Glutamatergic neuron (in vitro differentiated cells): ENCODE measurements around the gene NREP. TPM values are rescaled to one million over a fixed set of nuclear protein-coding genes. Genes with fewer than 3 reads are reported as not detected.

Source experiments
- DNase-seq: peaks from one replicate; pipeline ENCODE4 v3.0.0; 2022
- H3K27ac Mint-ChIP-seq: one replicate; pipeline ENCODE4 v1.8.0; 2020; ENCODE audit warnings: mild to moderate bottlenecking, mixed read lengths, inconsistent platforms; ENCODE audit not compliant: unreplicated experiment
- H3K27me3 Mint-ChIP-seq: one replicate; pipeline ENCODE4 v1.8.0; 2020; ENCODE audit warnings: mild to moderate bottlenecking, moderate library complexity, mixed read lengths, inconsistent platforms; ENCODE audit not compliant: unreplicated experiment
- H3K36me3 Mint-ChIP-seq: one replicate; pipeline ENCODE4 v1.8.0; 2020; ENCODE audit warnings: mild to moderate bottlenecking, mixed read lengths, inconsistent platforms; ENCODE audit not compliant: unreplicated experiment
- H3K4me1 Mint-ChIP-seq: one replicate; pipeline ENCODE4 v1.8.0; 2020; ENCODE audit warnings: mild to moderate bottlenecking, low read depth, mixed read lengths, inconsistent platforms; ENCODE audit not compliant: unreplicated experiment
- H3K4me3 Mint-ChIP-seq: one replicate; pipeline ENCODE4 v1.8.0; 2020; ENCODE audit warnings: mild to moderate bottlenecking, mixed read lengths, inconsistent platforms; ENCODE audit not compliant: unreplicated experiment
- H3K9me3 Mint-ChIP-seq: one replicate; pipeline ENCODE4 v1.8.0; 2020; ENCODE audit warnings: mild to moderate bottlenecking, moderate library complexity, mixed read lengths, inconsistent platforms; ENCODE audit not compliant: unreplicated experiment
- CTCF ChIP-seq: fragments of 200-600 bp; sonication (generic); IDR thresholded peaks from one replicate; pipeline ENCODE4 v1.5.0; 2021; ENCODE audit not compliant: partially characterized antibody, unreplicated experiment
- total RNA-seq: library from RNA; stranded (reverse); fragmentation: NEBNext Ultra II Directional; extraction: Animal tissue kit (Norgen Biotek cat#: 25700); gene quantifications from one replicate; pipeline ENCODE4 v1.2.1, GENCODE V29; 2021; ENCODE audit not compliant: unreplicated experiment

NREP gene
- total RNA-seq, 1 donor from 2014 or later = 904 TPM

DNA sequence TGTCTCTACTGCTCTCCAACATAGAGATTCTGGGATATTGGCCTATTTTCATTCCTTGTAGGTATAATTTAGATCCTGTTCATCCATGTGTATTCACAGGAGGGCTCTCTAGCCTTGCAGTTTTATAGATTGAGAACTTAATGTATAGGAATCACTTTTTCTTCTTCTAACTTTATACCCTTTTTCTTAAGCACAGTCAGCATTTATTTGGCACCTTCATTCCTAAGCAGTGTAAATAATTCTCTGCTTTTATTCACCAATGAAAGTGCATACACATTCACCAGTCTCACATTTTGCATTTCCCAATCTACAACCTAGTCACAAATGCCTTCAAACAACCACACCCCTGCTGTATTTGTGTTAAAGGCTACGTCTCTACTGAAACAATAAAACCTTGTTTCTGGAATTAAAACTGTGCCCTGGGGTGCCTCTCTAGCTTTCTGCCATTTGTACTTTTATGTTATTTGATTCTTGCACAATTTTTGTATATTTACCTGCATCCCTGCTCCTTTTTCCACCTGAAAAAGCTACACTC lies 49.3 kb downstream of the NREP start:
- H3K4me1 Mint-ChIP-seq = peaks cover 7% of the 10 kb centered on the region
- H3K27me3 Mint-ChIP-seq = peaks cover 3% of the 10 kb centered on the region
- H3K9me3 Mint-ChIP-seq = peaks cover 2% of the 10 kb centered on the region
- H3K27ac Mint-ChIP-seq = no peak overlapping the region
- TF ChIP-seq CTCF = no peak
- H3K4me3 Mint-ChIP-seq = no peak overlapping the region
- DNase-seq = no peak
- H3K36me3 Mint-ChIP-seq = peaks cover 7% of the 10 kb centered on the region

DNA sequence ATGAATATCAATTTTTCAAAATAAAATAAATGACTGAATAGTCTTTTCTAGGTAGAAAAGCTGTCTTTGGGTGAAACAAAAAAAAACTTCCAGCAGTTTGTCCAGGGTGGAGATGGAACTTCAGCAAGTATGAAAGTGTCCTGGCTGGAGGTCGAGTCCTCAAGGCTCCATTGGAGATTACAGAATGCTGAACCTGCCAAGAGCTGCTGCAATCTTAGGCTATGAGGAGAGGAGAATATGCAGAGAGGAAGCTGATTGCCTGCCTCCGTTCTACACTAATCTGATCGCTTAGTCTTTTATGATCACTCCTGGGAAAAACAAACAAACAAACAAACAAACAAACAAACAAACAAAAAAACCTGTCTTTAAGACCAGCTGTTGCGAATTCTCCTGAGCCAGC lies 50.6 kb downstream of the NREP start:
- no peaks in the 10 kb centered on the region for H3K27me3 Mint-ChIP-seq
- TF ChIP-seq CTCF = no peak
- DNase-seq = no peak
- no peak overlapping the region for H3K4me3 Mint-ChIP-seq
- H3K9me3 Mint-ChIP-seq = no peaks in the 10 kb centered on the region
- H3K36me3 Mint-ChIP-seq = no peaks in the 10 kb centered on the region
- peak overlapping the region; percentile 56 for H3K27ac Mint-ChIP-seq
- H3K4me1 Mint-ChIP-seq = peaks cover 7% of the 10 kb centered on the region

GRCh38 chr5:111704452-111705085 lies 52.4 kb downstream of the NREP start:
- no peaks in the 10 kb centered on the region for H3K9me3 Mint-ChIP-seq

DNA sequence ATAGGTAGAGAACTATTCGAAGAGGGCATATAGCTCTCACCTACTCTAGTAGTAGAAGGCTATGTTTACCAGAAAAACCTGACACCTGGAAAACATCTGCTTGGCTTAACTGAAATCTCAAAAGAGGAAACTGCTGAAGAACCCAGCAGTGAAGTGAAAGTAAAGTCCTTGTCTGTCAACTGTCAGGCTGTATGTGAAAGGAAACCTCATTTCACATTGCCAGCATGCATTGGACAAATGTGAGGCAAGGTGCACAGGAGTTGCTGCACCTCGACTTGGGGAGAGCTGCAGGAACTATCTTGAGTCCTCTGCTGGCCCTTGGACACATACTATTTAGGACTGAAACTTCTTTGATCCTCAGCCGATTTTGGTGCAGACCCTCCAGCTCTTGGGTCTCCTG lies 53.3 kb downstream of the NREP start:
- Mint-ChIP-seq H3K4me1 (peaks cover 7% of the 10 kb centered on the region), H3K27ac (no peak overlapping the region), H3K4me3 (no peak overlapping the region), H3K36me3 (no peaks in the 10 kb centered on the region), H3K27me3 (no peaks in the 10 kb centered on the region), H3K9me3 (no peaks in the 10 kb centered on the region)
- no peak for TF ChIP-seq CTCF
- no peak for DNase-seq

More at GRCh38 chr5:111704452-111705085, 52.4 kb downstream of the NREP start:
- Mint-ChIP-seq H3K4me3 (no peak overlapping the region), H3K4me1 (peaks cover 7% of the 10 kb centered on the region), H3K27me3 (no peaks in the 10 kb centered on the region), H3K27ac (no peak overlapping the region), H3K36me3 (no peaks in the 10 kb centered on the region)
- no peak for TF ChIP-seq CTCF
- no peak for DNase-seq

- DNase-seq = no peak
- no peak overlapping the region for H3K4me3 Mint-ChIP-seq
- no peak for TF ChIP-seq CTCF
- H3K27me3 Mint-ChIP-seq = no peaks in the 10 kb centered on the region
- H3K9me3 Mint-ChIP-seq = peaks cover 2% of the 10 kb centered on the region
- no peaks in the 10 kb centered on the region for H3K4me1 Mint-ChIP-seq
- H3K36me3 Mint-ChIP-seq = no peaks in the 10 kb centered on the region
- no peak overlapping the region for H3K27ac Mint-ChIP-seq
These were observed 57.0 kb downstream of the NREP start for GRCh38 chr5:111699976-111700375.
